GM18907 (cell line): ENCODE data around the gene STRC.
"Not testable (repeated sequence)": the region's sequence is repeated elsewhere in the genome, so short reads cannot be mapped to it uniquely, and the experiment has no call there.

Source experiments
- ATAC-seq: cut with Tn5 transposase; IDR thresholded peaks from one replicate; pipeline ENCODE4 v1.9.1; 2021; ENCODE audit warnings: mild to moderate bottlenecking, moderate library complexity; ENCODE audit not compliant: unreplicated experiment

STRC gene

DNA sequence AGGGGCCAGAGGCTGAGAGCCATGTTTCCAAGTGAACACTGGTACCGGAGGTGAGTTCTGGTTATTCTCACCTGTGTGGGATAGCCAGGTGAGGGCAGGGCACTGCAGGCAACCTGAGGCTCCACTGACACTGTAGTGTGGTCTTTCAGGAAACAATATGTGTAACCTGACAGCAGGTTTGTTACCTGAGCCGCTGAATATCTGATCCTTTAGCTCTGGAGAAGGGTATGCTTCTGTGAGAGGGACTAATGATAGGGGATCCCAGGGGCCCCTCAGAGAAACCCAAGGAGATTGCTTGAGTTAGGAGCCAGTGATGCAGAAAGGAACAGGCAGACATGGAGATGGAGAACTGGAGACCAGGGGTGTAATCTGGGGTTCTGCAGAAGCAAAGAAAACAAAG lies at the start of gene STRC:
Gene STRC (minus strand): TSS at position 101 of the 400 bp plus-strand sequence. CDS start 78 bp downstream, at position 23.
- ATAC-seq = not testable (repeated sequence)

- ATAC-seq = not testable (repeated sequence)
These were observed 47.6 kb upstream of the STRC start for GRCh38 chr15:43666177-43666576.

DNA sequence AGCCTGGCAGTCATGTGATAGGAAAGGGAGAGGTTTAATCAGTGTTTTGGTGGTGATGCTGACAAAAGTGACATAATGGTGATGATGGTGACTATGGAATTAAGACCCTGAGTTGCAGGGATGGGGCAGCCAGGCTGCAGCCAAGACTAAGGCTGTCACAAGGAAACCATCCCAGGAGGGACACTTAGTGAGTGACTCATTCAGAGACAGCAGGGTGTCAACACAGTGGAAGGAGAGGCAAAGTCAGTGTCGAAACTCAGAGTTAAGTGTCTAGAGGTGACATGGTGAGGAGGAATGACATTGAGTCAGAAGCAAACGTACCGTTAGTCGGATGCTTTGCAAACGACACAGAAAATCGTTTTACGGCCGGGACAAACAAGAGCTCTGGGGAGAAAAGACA lies 44.7 kb upstream of the STRC start:
- not testable (repeated sequence) for ATAC-seq

DNA sequence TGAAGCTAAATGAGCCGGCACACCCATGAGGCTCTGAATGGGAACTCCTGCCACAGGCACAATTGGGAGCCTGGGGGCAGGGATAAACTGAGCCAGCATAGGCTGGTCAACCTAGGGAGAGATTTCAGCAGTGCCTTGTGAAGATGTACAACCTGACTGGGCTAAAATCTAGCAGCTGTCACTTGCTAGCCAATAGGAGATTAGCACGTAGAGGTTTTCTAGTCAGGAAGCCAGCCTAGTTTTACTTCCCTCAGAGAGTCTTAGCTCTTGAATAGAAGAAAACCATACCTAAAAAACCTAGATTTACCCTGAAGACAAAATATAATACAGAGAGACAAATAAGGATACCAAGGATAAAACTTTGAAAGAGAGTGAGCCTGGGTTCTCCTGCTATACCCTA lies 43.7 kb upstream of the STRC start:
- ATAC-seq = not testable (repeated sequence)

DNA sequence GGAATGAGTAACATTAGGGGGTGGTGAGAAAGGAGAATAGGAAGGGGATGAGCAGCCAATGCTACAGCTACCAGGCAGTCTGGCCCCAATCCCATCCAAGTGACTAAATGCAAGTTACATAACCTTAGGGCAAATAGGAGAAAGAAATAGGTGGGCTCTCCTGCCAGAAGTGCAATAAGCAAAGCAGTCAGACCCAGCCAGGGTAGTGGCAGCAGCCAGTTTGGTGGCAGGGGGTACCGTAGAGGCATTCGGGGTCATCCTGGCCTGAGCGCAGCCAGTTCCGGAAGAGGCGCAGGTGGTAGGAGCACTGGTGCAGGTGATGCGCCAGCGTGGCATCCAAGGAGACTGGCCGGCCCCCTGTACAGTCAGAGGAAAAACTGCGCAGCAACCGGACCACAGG lies 41.1 kb upstream of the STRC start:
- ATAC-seq = not testable (repeated sequence)

GRCh38 chr15:43649430-43649926 lies 30.9 kb upstream of the STRC start:
- ATAC-seq = not testable (repeated sequence)

DNA sequence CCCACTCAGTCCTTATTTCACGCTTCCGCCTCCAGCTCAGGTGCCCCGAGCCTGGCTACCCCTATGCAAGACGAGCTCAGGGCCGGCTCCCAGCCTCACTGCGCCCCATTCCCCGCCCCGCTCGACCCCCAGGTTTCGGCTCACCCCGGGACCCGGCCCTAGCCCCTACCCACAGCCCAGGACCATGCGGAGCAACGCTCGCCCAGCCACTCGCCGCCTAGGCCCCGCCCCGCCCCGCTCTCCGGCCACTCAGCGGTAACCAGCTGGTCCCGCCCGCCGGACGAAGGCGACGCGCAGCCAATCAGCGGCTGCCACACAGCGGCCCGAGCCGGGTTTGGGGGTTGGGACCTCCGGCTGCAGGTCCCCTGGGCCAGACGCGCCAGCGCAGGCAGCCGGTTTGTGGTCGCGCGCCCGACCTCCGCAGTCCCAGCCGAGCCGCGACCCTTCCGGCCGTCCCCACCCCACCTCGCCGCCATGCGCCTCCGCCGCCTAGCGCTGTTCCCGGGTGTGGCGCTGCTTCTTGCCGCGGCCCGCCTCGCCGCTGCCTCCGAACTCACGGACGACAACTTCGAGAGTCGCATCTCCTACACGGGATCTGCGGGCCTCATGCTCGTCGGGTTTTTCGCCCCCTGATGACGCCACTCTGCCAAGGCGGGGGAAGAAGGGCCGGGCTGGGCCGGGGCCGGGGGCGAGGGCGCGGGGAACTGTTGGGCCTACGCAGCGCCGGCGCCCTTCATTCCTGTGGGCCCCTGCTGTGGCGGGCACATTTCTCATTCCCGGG lies 30.2 kb upstream of the STRC start, which contains the start of gene CATSPER2:
Gene CATSPER2 (minus strand): TSS at position 196 of the 781 bp plus-strand sequence. CDS start 783 bp downstream, outside the sequence.
- ATAC-seq = no peak

DNA sequence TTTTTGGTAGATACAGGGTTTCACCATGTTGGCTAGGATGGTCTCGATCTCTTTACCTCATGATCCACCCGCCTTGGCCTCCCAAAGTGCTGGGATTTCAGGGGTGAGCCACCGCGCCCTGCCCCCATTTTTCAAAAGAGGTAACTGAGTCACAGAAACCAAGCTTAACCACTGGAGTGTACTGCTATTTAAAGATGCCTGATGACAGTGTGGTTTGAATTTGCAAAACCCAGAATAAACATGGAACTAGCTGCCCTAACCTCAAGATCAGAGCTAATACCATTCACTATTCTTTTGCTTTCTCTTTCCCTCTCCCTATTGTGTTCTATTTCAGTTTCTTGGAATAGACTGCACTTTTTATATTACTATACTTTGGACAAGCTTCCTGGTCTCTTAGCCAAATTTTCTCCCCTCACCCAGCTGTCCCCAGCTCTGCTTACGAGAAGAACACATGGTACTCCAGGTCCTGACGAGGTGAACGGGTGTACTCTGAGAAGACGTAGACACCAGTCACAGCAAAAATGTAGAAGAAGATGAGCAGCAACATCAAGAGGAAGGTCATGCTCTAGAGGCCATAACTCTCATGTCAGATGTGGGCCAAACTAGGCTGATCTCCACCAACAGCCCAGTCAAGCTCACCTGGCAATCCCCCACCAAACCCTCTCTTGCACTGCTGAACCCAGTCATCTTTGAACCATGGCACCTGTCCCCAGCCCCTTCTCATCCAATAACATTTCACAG lies 20.0 kb upstream of the STRC start:
- peak; percentile 52 for ATAC-seq

DNA sequence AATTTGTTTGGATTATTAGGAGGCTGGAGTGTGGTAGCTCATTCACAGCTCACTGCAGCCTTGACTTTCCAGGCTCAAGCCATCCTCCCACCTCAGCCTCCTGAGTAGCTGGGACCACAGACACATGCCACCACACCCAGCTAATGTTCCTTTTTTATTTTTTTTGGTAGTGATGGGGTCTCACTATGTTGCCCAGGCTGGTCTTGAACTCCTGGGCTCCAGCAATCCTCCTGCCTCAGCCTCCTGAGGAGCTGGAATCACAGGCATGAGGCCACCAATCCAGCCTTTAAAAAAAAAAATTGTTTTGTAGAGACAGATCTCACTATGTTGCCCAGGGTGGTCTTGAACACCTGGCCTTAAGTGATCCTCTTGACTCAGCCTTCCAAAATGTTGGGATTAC lies 8.3 kb upstream of the STRC start:
- not testable (repeated sequence) for ATAC-seq

- no peak for ATAC-seq
These were observed 6.5 kb upstream of the STRC start for GRCh38 chr15:43625106-43625505.

DNA sequence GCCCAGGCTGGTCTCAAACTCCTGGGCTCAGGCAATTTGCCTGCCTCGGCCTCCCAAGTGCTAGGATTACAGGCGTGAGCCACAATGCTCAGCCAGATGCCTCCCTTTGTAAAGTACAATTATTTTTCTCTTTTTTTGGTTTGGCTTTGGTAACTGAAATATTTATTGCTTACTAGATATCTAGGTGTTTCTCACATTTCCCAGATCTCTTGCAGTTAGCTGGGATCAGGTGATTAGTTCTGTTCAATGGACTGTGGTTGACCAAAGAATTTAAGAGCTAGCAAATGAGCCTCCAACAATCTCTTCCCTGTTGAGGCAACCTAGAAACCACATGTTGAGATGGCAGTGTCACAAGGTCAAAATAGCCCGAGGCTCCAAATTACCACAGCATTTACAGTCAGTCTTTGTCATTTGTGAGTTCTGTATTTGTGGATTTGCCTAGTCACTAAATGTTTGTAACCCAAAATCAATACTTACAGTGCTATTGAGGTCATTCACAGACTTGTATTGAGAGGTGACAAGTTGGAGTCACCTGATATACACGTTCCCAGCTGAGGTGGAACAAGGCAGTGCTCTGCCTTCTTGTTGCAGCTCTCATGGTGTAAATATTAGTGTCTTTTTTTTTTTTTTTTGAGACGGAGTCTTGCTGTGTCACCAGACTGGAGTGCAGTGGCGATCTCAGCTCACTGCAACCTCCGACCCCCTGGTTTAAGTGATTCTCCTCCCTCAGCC lies 3.6 kb upstream of the STRC start:
- ATAC-seq = not testable (repeated sequence)

DNA sequence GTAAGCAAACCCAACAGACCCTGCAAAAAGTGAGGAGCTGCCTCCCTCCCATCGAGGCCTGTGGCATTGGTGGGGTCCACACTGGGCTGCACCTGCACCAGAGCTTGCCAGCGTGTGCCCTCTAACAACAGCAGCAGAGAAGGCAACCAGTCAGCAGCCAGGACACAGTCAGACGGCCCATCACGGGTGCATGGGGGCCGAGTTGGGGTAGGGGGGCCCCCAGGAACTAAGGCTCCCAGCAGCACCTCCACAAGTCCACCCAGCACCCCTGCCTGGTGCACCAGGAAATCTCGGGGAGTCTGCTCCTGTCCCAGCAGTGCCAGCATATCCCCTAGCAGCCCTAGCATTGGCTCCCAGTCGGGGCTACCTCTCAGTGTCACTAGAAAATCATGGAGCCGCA lies 850 bp downstream of the STRC start:
- not testable (repeated sequence) for ATAC-seq

DNA sequence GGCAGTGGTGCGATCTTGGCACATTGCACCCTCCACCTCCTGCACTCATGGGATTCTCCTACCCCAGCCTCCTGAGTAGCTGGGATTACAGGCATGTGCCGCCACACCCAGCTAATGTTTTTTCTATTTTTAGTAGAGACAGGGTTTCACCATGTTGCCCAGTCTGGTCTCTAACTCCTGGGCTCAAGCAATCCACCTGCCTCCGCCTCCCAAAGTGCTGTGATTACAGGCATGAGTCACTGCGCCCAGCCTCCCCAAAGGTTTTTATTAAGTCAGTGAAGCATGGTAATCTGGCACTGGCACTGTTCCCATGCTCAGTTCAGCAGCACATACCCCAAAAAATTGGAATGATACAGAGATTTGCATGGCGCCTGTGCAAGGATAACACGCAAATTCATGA lies 16.4 kb downstream of the STRC start:
- ATAC-seq = not testable (repeated sequence)

DNA sequence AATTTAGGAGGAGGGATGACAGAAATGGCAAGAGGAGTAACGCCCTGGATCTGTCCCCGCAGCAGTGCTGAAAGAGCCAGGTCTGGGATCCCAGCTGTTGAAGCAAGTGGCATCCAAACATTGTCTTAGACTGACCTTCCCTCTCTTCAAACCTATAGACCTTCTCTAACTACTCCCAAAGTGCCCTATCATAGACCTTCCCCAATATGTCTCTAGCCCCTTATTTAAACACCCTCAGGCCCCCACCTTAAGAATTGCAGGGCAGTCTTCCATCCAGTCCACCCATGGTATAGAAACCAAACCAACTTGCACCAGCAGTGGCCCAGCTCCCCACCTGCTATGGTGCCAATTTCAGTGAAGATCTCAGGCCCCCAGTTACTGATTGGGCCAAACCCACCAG lies 18.4 kb downstream of the STRC start:
- not testable (repeated sequence) for ATAC-seq

GRCh38 chr15:43599131-43599530 lies 19.5 kb downstream of the STRC start:
- ATAC-seq = not testable (repeated sequence)

- not testable (repeated sequence) for ATAC-seq
These were observed 25.0 kb downstream of the STRC start, which contains the start of gene CKMT1B for GRCh38 chr15:43593328-43594190. Gene CKMT1B (plus strand): TSS chr15:43594027. CDS start chr15:43594219, 192 bp downstream.

- not testable (repeated sequence) for ATAC-seq
These were observed 25.8 kb downstream of the STRC start for GRCh38 chr15:43592841-43593240.

GRCh38 chr15:43589778-43590466 lies 28.7 kb downstream of the STRC start, which contains the start of gene PPIP5K1:
Gene PPIP5K1 (minus strand): TSS chr15:43590208. CDS start chr15:43584504, 5,704 bp downstream.
- peak; percentile 94 for ATAC-seq

DNA sequence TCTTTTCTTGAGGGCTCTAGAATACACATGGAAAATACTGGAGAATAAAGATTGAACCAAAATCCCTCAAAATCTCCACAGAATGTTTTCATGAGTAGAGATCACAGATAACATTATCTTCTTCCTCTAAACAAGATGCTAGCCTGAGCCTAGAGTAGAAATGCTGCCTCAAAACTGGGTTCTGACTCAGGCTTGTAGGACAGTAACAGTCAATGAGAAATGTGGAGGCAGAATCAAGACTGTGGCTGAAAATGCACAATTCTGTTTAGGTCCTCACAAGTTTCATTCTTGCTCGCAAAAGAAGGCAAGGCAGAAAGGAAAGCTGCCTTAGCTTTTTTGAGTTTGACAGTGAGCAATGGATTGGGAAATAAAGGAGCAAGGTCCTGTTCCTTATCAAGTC lies 44.0 kb downstream of the STRC start:
- ATAC-seq = not testable (repeated sequence)
